ENCODE results near the gene PPIP5K1. TPM values are rescaled to one million over a fixed set of nuclear protein-coding genes. Genes with fewer than 3 reads are reported as not detected.
A peak's percentile ranks its signal among the peaks of the same experiment; 100 is the strongest.
"Not testable (repeated sequence)": the region's sequence is repeated elsewhere in the genome, so short reads cannot be mapped to it uniquely, and the experiment has no call there.

Gene PPIP5K1
- total RNA-seq, 4 donors from 2014 or later: 22.6 to 57.9 (median 40.4) TPM

DNA sequence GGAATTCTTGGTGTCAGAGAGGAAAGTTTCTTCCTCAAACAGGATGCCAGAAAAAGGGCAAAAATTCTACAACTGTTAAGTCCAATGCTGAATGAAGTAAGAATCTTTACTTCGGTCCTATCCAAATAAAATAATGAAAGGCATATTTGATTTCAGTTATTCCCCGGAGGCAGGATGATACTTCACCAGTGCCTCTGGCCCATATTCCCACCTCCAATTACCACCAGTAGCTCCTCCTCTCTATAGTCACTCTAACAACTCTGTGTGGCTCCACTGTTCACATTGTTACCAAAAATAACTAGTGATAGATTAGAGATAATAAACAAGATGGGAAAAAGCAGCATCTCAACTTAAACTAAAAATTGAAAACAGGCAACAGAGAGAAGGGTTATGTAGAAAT, 51.9 kb downstream of the PPIP5K1 start:
- H3K36me3 ChIP-seq: peaks cover 0 to 36% (median 8%) of the 10 kb centered on the region in 3 donors
- no peak for DNase-seq (ENCODE audit: low spot score in 2 of 2)

DNA sequence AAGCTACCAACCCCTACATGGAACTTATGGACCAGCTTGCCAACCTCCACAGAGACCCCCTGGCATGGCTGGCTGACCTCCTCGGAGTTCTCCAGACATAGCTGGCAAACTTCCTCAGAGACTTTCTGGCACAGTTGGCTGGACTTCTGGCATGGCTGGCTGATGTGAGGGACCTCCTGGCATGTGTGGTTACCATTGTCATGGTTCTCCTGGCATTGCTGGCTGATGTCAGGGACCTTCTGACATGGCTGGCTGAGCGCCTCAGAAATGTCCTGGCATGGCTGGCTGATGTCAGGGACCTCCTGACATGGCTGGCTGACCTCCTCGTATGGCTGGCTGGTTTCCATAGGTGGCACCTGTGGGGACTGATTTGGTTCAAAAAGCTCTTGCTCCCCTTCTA, 55.1 kb downstream of the PPIP5K1 start:
- H3K4me1 ChIP-seq: peaks cover 0 to 12% (median 0%) of the 10 kb centered on the region in 4 donors
- no peak for DNase-seq (ENCODE audit: low spot score in 2 of 2)
- H3K36me3 ChIP-seq: peaks cover 0 to 41% (median 8%) of the 10 kb centered on the region in 3 donors
- TF ChIP-seq, protein P1, sequence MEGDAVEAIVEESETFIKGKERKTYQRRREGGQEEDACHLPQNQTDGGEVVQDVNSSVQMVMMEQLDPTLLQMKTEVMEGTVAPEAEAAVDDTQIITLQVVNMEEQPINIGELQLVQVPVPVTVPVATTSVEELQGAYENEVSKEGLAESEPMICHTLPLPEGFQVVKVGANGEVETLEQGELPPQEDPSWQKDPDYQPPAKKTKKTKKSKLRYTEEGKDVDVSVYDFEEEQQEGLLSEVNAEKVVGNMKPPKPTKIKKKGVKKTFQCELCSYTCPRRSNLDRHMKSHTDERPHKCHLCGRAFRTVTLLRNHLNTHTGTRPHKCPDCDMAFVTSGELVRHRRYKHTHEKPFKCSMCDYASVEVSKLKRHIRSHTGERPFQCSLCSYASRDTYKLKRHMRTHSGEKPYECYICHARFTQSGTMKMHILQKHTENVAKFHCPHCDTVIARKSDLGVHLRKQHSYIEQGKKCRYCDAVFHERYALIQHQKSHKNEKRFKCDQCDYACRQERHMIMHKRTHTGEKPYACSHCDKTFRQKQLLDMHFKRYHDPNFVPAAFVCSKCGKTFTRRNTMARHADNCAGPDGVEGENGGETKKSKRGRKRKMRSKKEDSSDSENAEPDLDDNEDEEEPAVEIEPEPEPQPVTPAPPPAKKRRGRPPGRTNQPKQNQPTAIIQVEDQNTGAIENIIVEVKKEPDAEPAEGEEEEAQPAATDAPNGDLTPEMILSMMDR (IDR thresholded peaks at IDR 0.05): no peak
- TF ChIP-seq EP300 (IDR thresholded peaks at IDR 0.05) (no peak), POLR2A (IDR thresholded peaks at IDR 0.05) (no peak)
- WGBS, 2 donors: 81 to 83% methylated on average over 3 of the region's 3 CpGs
- H3K27me3 ChIP-seq: no peaks in the 10 kb centered on the region
- no peak overlapping the region for H3K27ac ChIP-seq
- no peak overlapping the region for H3K4me3 ChIP-seq
- no peaks in the 10 kb centered on the region for H3K9me3 ChIP-seq

More for the DNA sequence above, 51.9 kb downstream of the PPIP5K1 start:
- 62 to 64% methylated on average over 2 of the region's 2 CpGs for WGBS, 2 donors
- no peaks in the 10 kb centered on the region for H3K27me3 ChIP-seq
- no peaks in the 10 kb centered on the region for H3K9me3 ChIP-seq
- H3K27ac ChIP-seq: no peak overlapping the region
- TF ChIP-seq, protein P1 (IDR thresholded peaks at IDR 0.05): no peak
- TF ChIP-seq EP300 (IDR thresholded peaks at IDR 0.05) (no peak), POLR2A (IDR thresholded peaks at IDR 0.05) (no peak)
- H3K4me3 ChIP-seq: no peak overlapping the region
- no peaks in the 10 kb centered on the region for H3K4me1 ChIP-seq

DNA sequence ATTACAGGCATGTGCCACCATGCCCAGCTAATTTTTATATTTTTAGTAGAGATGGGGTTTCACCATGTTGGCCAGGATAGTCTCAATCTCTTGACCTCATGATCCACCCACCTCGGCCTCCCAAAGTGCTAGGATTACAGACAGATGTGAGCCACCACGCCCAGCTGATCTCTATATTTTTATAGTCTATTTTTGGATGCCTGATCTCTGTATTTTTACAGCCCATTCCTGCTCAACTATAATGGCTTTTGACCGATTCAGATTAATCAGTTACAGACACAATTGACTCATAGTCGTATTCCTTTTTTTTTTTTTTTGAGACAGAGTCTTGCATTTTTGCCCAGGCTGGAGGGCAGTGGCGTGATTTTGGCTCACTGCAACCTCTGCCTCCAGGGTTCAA, 57.2 kb downstream of the PPIP5K1 start:
- not testable (repeated sequence) for H3K9me3 ChIP-seq; H3K27me3 ChIP-seq; H3K4me3 ChIP-seq; H3K27ac ChIP-seq; DNase-seq (ENCODE audit: low spot score in 2 of 2)
- Histone ChIP-seq H3K36me3 (peaks cover 0 to 44% (median 8%) of the 10 kb centered on the region in 3 donors), H3K4me1 (peaks cover 0 to 12% (median 0%) of the 10 kb centered on the region in 4 donors)
- 62 to 65% methylated on average over 5 of the region's 5 CpGs for WGBS, 2 donors

DNA sequence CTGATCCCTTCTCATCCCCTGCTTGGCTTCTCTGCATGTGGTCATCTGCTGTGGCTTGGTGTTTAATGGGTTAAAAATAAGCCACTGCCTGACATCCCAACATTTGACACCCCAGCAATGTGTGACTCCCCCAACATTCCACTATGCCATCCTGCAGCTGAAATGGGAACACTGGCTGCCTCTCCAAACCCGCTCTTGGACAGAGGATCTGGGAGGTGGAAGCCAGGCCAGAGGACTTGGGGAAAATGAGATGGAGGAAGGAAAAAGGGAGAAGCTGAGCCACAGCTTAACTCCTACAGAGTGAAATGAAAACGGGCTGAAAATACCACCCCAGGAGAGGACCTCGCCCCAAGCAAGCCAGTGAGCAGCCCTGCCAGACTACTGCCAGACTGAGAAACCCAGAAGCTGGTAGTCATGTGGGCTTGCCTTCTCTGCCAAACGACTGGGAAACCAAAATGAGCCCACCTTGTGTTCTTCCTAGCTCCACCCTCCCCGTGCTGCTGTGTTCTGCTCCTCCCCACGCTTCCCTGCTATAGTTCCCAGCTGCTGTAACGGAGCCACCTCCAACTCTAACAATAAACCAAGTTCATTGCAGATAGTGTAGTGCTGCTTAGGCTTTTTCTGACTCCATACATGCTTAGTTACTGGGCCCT, 58.9 kb downstream of the PPIP5K1 start:
- Histone ChIP-seq H3K9me3 (no peaks in the 10 kb centered on the region), H3K36me3 (peaks cover 0 to 59% (median 8%) of the 10 kb centered on the region in 3 donors), H3K4me1 (peaks cover 0 to 12% (median 0%) of the 10 kb centered on the region in 4 donors), H3K27me3 (no peaks in the 10 kb centered on the region), H3K27ac (peak overlapping the region in 2 of 4 donors; percentile 48 to 52), H3K4me3 (no peak overlapping the region)
- WGBS, 2 donors: 32 to 37% methylated on average over 7 of the region's 7 CpGs
- no peak for DNase-seq (ENCODE audit: low spot score in 2 of 2)
- TF ChIP-seq EP300 (IDR thresholded peaks at IDR 0.05) (no peak), POLR2A (IDR thresholded peaks at IDR 0.05) (no peak)
- TF ChIP-seq, protein P1 (IDR thresholded peaks at IDR 0.05): no peak

DNA sequence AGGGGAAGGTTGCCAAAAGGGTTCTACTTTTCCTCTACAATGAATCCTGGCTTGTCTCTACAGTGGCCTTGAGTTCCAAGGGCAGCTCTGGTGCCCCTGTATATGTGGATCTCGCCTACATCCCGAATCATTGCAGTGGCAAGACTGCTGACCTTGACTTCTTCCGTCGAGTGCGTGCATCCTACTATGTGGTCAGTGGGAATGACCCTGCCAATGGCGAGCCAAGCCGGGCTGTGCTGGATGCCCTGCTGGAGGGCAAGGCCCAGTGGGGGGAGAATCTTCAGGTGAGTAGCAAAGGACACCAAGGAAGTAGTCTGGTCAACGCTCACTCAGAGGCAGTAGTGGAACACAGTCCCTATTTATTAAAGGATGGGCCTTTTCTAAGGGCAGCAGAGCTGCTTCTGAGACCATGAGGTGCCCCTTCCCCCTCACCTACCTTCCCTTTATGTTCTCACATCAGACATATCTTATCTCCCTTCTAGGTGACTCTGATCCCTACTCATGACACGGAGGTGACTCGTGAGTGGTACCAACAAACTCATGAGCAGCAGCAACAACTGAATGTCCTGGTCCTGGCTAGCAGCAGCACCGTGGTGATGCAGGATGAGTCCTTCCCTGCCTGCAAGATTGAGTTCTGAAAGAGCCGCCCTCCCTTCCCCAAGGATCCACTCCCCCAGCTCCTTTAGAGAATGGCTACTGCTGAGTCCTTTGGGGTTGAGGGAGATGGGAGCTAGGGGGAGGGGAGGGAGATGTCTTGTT, 60.2 kb downstream of the PPIP5K1 start:
- Histone ChIP-seq H3K4me1 (peaks cover 0 to 12% (median 0%) of the 10 kb centered on the region in 4 donors), H3K9me3 (peaks cover 0 to 10% (median 0%) of the 10 kb centered on the region in 4 donors), H3K27me3 (no peaks in the 10 kb centered on the region), H3K36me3 (peaks cover 0 to 64% (median 3%) of the 10 kb centered on the region in 3 donors), H3K4me3 (no peak overlapping the region), H3K27ac (no peak overlapping the region)
- TF ChIP-seq POLR2A (IDR thresholded peaks at IDR 0.05): no peak
- no peak for TF ChIP-seq EP300 (IDR thresholded peaks at IDR 0.05)
- TF ChIP-seq, protein P1 (IDR thresholded peaks at IDR 0.05): no peak
- WGBS, 2 donors: 86 to 90% methylated on average over 12 of the region's 12 CpGs
- DNase-seq (ENCODE audit: low spot score in 2 of 2): no peak

All from tibial nerve (tissue), 4 donors.